ENCODE results near the gene METTL21C. TPM values are rescaled to one million over a fixed set of nuclear protein-coding genes. Genes with fewer than 3 reads are reported as not detected.

The METTL21C gene
- total RNA-seq (ENCODE audit: low replicate concordance) = not detected in 2 replicates

GRCh38 chr13:102694937-102695336, at the start of gene METTL21C:
Gene METTL21C, minus strand, starts transcription at chr13:102695044. Its CDS starts 546 bp downstream, at chr13:102694498.

Other genes starting within 250 kb of the METTL21C start
- 32.2 and 33.6 TPM in 2 replicates for gene TPP2, start 98.1 kb downstream of the METTL21C start, total RNA-seq (ENCODE audit: low replicate concordance)
- 1.8 and 11.5 TPM in 2 replicates for gene TEX30, start 78.7 kb upstream of the METTL21C start, total RNA-seq (ENCODE audit: low replicate concordance)
- 6.7 and 23.7 TPM in 2 replicates for gene POGLUT2, start 103.9 kb upstream of the METTL21C start, total RNA-seq (ENCODE audit: low replicate concordance)
- gene BIVM, start 104.1 kb upstream of the METTL21C start, total RNA-seq (ENCODE audit: low replicate concordance) = 9.0 and 12.3 TPM in 2 replicates
- gene ERCC5, start 151.0 kb upstream of the METTL21C start, total RNA-seq (ENCODE audit: low replicate concordance) = 35.1 and 46.8 TPM in 2 replicates

All from smooth muscle cell of the coronary artery (primary cell).